Measurements from ENCODE around the gene SCN1B. TPM values are rescaled to one million over a fixed set of nuclear protein-coding genes. Genes with fewer than 3 reads are reported as not detected.

SCN1B gene
- total and polyA plus RNA-seq, 2 of the 13 experiments (the other 11 are each of a cell fraction or from before 2014, with no cell fraction given): 2.7 to 20.1 TPM

DNA sequence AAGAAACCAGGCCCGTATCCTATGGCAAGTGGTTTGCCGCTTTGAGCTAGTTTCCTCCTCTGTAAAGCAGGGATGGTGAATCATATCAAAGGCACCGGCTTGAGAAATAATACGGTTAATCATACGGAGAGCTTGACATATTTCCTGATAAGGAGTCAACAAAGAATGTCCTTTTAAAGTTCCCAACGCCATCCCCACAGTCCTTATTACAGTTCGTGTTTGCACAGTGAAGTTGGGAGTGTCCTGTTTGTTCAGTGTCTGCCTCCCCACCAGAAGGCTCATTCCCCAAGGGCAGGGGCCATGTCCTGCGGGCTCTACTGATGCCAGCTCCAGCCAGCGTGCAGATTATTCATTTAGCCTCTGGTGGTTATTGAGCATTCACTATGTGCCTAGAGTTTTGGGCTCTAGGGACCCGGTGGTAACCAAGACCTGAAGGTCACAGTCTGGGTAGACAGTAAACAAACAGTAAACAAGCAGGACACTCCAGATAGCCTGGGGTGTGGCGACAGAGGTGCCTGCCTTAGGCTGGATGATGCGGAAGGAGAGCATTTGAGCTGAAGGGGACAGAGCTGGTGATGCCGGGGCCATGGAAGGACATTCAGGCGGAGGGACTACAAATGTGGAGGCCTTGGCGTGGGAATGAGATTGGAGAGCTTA lies 23.8 kb upstream of the SCN1B start (continued):
- TF ChIP-seq ZIK1 (CRISPR knock-in tag; IDR thresholded peaks at IDR 0.05; ENCODE audit: borderline replicate concordance, low read depth) (no peak), GFI1 (CRISPR knock-in tag; IDR thresholded peaks at IDR 0.05; ENCODE audit: borderline replicate concordance) (peak; percentile 80), ZNF780A (CRISPR knock-in tag; IDR thresholded peaks at IDR 0.05) (no peak), STAT5B (CRISPR knock-in tag; IDR thresholded peaks at IDR 0.05) (no peak), DNMT1 (CRISPR knock-in tag; IDR thresholded peaks at IDR 0.05) (no peak), DPF2 (CRISPR knock-in tag; IDR thresholded peaks at IDR 0.05; ENCODE audit: borderline replicate concordance, low read depth) (peak; percentile 81; the same call in 1 of the 2 replicates), FOXP4 (CRISPR knock-in tag; IDR thresholded peaks at IDR 0.05) (peak; percentile 90), EZH2 (conservative IDR thresholded peaks at IDR 0.05; ENCODE audit: low read depth, low read length) (no peak), TBX2 (CRISPR knock-in tag; IDR thresholded peaks at IDR 0.05; ENCODE audit: borderline replicate concordance) (peak; percentile 88), LBX2 (CRISPR knock-in tag; IDR thresholded peaks at IDR 0.05; ENCODE audit: borderline replicate concordance) (no peak), FOSL1 (CRISPR knock-in tag; IDR thresholded peaks at IDR 0.05; ENCODE audit: borderline replicate concordance) (peak; percentile 43; the same call in 1 of the 2 replicates), SNAI1 (CRISPR knock-in tag; IDR thresholded peaks at IDR 0.05; ENCODE audit: borderline replicate concordance) (peak; percentile 42; the same call in 1 of the 2 replicates), PAF1 (CRISPR knock-in tag; IDR thresholded peaks at IDR 0.05) (no peak), ZNF557 (CRISPR knock-in tag; IDR thresholded peaks at IDR 0.05) (no peak), GABPA (IDR thresholded peaks at IDR 0.05; ENCODE audit: low read depth, low read length) (no peak), GABPA (CRISPR knock-in tag; IDR thresholded peaks at IDR 0.05; ENCODE audit: low read depth) (peak; percentile 53; the same call in 1 of the 2 replicates), ATAD3A (CRISPR knock-in tag; IDR thresholded peaks at IDR 0.05) (no peak), ZBTB1 (CRISPR knock-in tag; IDR thresholded peaks at IDR 0.05; ENCODE audit: borderline replicate concordance) (no peak), SRSF1 (optimal IDR thresholded peaks at IDR 0.05; ENCODE audit: low read depth, low read length) (no peak)
- TF ChIP-seq, protein P1, sequence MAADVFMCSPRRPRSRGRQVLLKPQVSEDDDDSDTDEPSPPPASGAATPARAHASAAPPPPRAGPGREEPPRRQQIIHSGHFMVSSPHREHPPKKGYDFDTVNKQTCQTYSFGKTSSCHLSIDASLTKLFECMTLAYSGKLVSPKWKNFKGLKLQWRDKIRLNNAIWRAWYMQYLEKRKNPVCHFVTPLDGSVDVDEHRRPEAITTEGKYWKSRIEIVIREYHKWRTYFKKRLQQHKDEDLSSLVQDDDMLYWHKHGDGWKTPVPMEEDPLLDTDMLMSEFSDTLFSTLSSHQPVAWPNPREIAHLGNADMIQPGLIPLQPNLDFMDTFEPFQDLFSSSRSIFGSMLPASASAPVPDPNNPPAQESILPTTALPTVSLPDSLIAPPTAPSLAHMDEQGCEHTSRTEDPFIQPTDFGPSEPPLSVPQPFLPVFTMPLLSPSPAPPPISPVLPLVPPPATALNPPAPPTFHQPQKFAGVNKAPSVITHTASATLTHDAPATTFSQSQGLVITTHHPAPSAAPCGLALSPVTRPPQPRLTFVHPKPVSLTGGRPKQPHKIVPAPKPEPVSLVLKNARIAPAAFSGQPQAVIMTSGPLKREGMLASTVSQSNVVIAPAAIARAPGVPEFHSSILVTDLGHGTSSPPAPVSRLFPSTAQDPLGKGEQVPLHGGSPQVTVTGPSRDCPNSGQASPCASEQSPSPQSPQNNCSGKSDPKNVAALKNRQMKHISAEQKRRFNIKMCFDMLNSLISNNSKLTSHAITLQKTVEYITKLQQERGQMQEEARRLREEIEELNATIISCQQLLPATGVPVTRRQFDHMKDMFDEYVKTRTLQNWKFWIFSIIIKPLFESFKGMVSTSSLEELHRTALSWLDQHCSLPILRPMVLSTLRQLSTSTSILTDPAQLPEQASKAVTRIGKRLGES (CRISPR knock-in tag; IDR thresholded peaks at IDR 0.05; ENCODE audit: borderline replicate concordance): no peak
- TF ChIP-seq, protein P2, sequence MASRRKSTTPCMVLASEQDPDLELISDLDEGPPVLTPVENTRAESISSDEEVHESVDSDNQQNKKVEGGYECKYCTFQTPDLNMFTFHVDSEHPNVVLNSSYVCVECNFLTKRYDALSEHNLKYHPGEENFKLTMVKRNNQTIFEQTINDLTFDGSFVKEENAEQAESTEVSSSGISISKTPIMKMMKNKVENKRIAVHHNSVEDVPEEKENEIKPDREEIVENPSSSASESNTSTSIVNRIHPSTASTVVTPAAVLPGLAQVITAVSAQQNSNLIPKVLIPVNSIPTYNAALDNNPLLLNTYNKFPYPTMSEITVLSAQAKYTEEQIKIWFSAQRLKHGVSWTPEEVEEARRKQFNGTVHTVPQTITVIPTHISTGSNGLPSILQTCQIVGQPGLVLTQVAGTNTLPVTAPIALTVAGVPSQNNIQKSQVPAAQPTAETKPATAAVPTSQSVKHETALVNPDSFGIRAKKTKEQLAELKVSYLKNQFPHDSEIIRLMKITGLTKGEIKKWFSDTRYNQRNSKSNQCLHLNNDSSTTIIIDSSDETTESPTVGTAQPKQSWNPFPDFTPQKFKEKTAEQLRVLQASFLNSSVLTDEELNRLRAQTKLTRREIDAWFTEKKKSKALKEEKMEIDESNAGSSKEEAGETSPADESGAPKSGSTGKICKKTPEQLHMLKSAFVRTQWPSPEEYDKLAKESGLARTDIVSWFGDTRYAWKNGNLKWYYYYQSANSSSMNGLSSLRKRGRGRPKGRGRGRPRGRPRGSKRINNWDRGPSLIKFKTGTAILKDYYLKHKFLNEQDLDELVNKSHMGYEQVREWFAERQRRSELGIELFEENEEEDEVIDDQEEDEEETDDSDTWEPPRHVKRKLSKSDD (CRISPR knock-in tag; IDR thresholded peaks at IDR 0.05; ENCODE audit: low read depth): 0 out of 2 replicates have a peak, but pooled peaks have one; percentile 67
